ENCODE measurements around the gene LRWD1.
"Not testable (repeated sequence)": the region's sequence is repeated elsewhere in the genome, so short reads cannot be mapped to it uniquely, and the experiment has no call there.

GRCh38 chr7:102474116-102474515, 9.3 kb downstream of the LRWD1 start:
- not testable (repeated sequence) for TF ChIP-seq EZH2 (IDR thresholded peaks at IDR 0.05; ENCODE audit: borderline replicate concordance, insufficient read depth, low read depth, low read length, poor library complexity, severe bottlenecking); CTCF (IDR thresholded peaks at IDR 0.05)

Data from B cell (primary cell).